ENCODE measurements around the gene GALK2. TPM values are rescaled to one million over a fixed set of nuclear protein-coding genes. Genes with fewer than 3 reads are reported as not detected.

GALK2 gene
- polyA plus RNA-seq, 2 of the 4 experiments (the other 2 are of a cell fraction): 26.8 to 40.5 TPM

- ChIA-PET POLR2A (no interaction called here), CTCF (interaction anchor here (1.1 kb wide), 1 partner anchor 19 kb away, joined by 4 read pairs; no protein-coding TSS in a partner anchor)
- FAIRE-seq (no peak), ATAC-seq (no peak), DNase-seq (ENCODE audit: low read depth in 1 of 2, low spot score in 1 of 2) (no peak)
- Histone ChIP-seq H3K27ac (no peak overlapping the region), H3K9me3 (no peaks in the 10 kb centered on the region), H3K4me1 (no peaks in the 10 kb centered on the region), H3K4me2 (no peak overlapping the region), H3K4me3 (no peak overlapping the region)
- no peak for TF ChIP-seq NPAS2 (CRISPR knock-in tag; IDR thresholded peaks at IDR 0.05; ENCODE audit: borderline replicate concordance)
- no peak for TF ChIP-seq NR3C1 (IDR thresholded peaks at IDR 0.05)
- no peak for TF ChIP-seq FOSL2 (IDR thresholded peaks at IDR 0.05)
- no peak for TF ChIP-seq FOSL2 (CRISPR knock-in tag; IDR thresholded peaks at IDR 0.05)
- no peak for TF ChIP-seq TP53 (CRISPR knock-in tag; IDR thresholded peaks at IDR 0.05)
- TF ChIP-seq HOXB13 (CRISPR knock-in tag; IDR thresholded peaks at IDR 0.05; ENCODE audit: low read depth): no peak
- no peak for TF ChIP-seq ZC3H11A (IDR thresholded peaks at IDR 0.05)
- no peak for TF ChIP-seq MAFK (IDR thresholded peaks at IDR 0.05; ENCODE audit: partially characterized antibody)
- no peak for TF ChIP-seq HMGXB4 (CRISPR knock-in tag; IDR thresholded peaks at IDR 0.05; ENCODE audit: borderline replicate concordance)
- no peak for TF ChIP-seq RFX5 (IDR thresholded peaks at IDR 0.05)
- TF ChIP-seq CBX8 (IDR thresholded peaks at IDR 0.05): no peak
- no peak for TF ChIP-seq CHD2 (IDR thresholded peaks at IDR 0.05; ENCODE audit: low read length, partially characterized antibody)
- TF ChIP-seq FOSB (CRISPR knock-in tag; IDR thresholded peaks at IDR 0.05): no peak
- TF ChIP-seq KDM1A (IDR thresholded peaks at IDR 0.05; ENCODE audit: low read depth): no peak
- TF ChIP-seq POLR2AphosphoS2 (conservative IDR thresholded peaks at IDR 0.05; ENCODE audit: low read length): no peak
- TF ChIP-seq ZSCAN20 (CRISPR knock-in tag; IDR thresholded peaks at IDR 0.05): no peak
- TF ChIP-seq RNF2 (IDR thresholded peaks at IDR 0.05; ENCODE audit: borderline replicate concordance, low read depth): no peak
- TF ChIP-seq CBX2 (IDR thresholded peaks at IDR 0.05; ENCODE audit: borderline replicate concordance, low read depth): no peak
- no peak for TF ChIP-seq BHLHE40 (IDR thresholded peaks at IDR 0.05; ENCODE audit: low read depth, low read length)
- 91% methylated on average over 3 of the region's 3 CpGs for WGBS (ENCODE audit: missing lambda C conversion rate)
Measured at GRCh38 chr15:49303003-49303402, 133.0 kb downstream of the GALK2 start.

GRCh38 chr15:49306551-49306950 is 136.5 kb downstream of the GALK2 start:
- DNase-seq (ENCODE audit: low read depth in 1 of 2, low spot score in 1 of 2) (no peak), ATAC-seq (no peak), FAIRE-seq (no peak)
- POLR2A ChIA-PET: no interaction called here
- H3K4me3 ChIP-seq: no peak overlapping the region
- H3K4me1 ChIP-seq: no peaks in the 10 kb centered on the region
- no peak overlapping the region for H3K4me2 ChIP-seq
- TF ChIP-seq CBX2 (IDR thresholded peaks at IDR 0.05; ENCODE audit: borderline replicate concordance, low read depth): no peak
- no peak for TF ChIP-seq FOSB (CRISPR knock-in tag; IDR thresholded peaks at IDR 0.05)
- CTCF ChIA-PET: no interaction called here
- 82% methylated on average over 1 of the region's 1 CpG for WGBS (ENCODE audit: missing lambda C conversion rate)
- no peak overlapping the region for H3K27ac ChIP-seq
- no peaks in the 10 kb centered on the region for H3K9me3 ChIP-seq

- ChIA-PET POLR2A (no interaction called here), CTCF (no interaction called here)
- TF ChIP-seq PBX3 (IDR thresholded peaks at IDR 0.05): no peak
- no peak for TF ChIP-seq RAD21 (conservative IDR thresholded peaks at IDR 0.05 in 1 of 2, IDR thresholded peaks at IDR 0.05 in 1 of 2)
- no peak for TF ChIP-seq NPAS2 (CRISPR knock-in tag; IDR thresholded peaks at IDR 0.05; ENCODE audit: borderline replicate concordance)
- TF ChIP-seq ZSCAN20 (CRISPR knock-in tag; IDR thresholded peaks at IDR 0.05): no peak
- no peak for TF ChIP-seq HEYL (CRISPR knock-in tag; IDR thresholded peaks at IDR 0.05)
- no peak for TF ChIP-seq MAFK (IDR thresholded peaks at IDR 0.05; ENCODE audit: partially characterized antibody)
- TF ChIP-seq REST (IDR thresholded peaks at IDR 0.05): no peak
- no peak for TF ChIP-seq FOSB (CRISPR knock-in tag; IDR thresholded peaks at IDR 0.05)
- TF ChIP-seq ZC3H11A (IDR thresholded peaks at IDR 0.05): no peak
- TF ChIP-seq SREBF2 (IDR thresholded peaks at IDR 0.05): no peak
- no peaks in the 10 kb centered on the region for H3K9me3 ChIP-seq
- H3K4me2 ChIP-seq: no peak overlapping the region
- DNase-seq (ENCODE audit: low read depth in 1 of 2, low spot score in 1 of 2): no peak
- no peak overlapping the region for H3K27ac ChIP-seq
- no peak for ATAC-seq
- H3K4me3 ChIP-seq: no peak overlapping the region
- 82% methylated on average over 2 of the region's 2 CpGs for WGBS (ENCODE audit: missing lambda C conversion rate)
- H3K4me1 ChIP-seq: peaks cover 4% of the 10 kb centered on the region; the same call in 1 of the 3 replicates
- FAIRE-seq: no peak
Measured at GRCh38 chr15:49308686-49309085, 138.6 kb downstream of the GALK2 start.
